Measurements from ENCODE around the gene DLGAP1. TPM values are rescaled to one million over a fixed set of nuclear protein-coding genes. Genes with fewer than 3 reads are reported as not detected.

The DLGAP1 gene
- total and polyA plus RNA-seq, 2 of the 4 experiments (the other 2 are of a cell fraction) = under 0.01 to 0.09 TPM

DNA sequence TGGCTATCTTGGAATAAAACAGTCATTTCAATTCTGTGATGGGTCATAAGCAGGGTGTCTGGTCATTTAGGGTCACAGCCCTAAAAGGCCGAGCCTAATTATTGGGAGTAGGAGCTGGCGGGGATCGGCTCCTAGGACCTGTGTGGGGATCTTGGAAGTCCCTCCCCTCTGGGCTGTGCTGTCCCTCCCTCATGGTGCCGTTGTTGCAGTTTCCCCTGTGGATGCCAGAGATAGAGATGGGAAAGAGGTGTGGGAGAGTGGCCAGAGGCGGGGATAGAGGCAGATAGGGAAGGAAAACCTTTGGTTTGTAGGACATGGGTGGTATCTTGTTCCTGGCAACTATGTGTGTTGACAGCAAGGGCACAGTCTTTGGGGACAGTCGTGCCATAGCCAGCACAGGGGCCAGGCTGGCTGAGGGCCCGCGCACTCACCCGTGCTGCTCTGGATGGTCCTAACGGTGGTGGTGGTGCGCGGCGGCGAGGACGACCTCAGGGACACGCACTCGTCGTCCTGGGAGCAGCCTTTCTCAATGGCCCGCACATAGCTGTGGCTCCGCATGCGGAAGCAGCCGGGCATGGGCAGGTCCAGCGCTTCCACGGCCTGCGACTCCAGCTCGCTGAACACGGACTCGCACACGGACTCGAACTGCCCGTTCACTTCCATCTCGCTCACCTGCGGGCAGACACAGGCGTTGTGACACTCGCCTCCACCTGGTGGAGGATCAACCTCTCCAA lies 726.2 kb downstream of the DLGAP1 start:
- Histone ChIP-seq H3K79me1 (ENCODE audit: low read depth in 1 of 2, low read length in 2 of 2) (no peaks in the 10 kb centered on the region), H3K4me1 (ENCODE audit: control insufficient read depth, insufficient read depth, low read length) (peaks cover 3% of the 10 kb centered on the region), H3K23ac (ENCODE audit: low read depth, low read length) (no peak overlapping the region), H2BK15ac (ENCODE audit: low read depth, low read length) (no peak overlapping the region), H4K5ac (ENCODE audit: low read depth, low read length) (no peak overlapping the region), H2BK20ac (ENCODE audit: low read depth, low read length) (no peak overlapping the region), H3K56ac (ENCODE audit: extremely low read depth, insufficient read depth, low read length) (no peak overlapping the region), H3K4me2 (ENCODE audit: low read depth, low read length) (no peak overlapping the region), H3K4me3 (ENCODE audit: insufficient read depth, low read depth, low read length) (no peak overlapping the region), H2AK5ac (ENCODE audit: low read depth, low read length) (no peak overlapping the region), H3K4ac (ENCODE audit: low read depth, low read length) (no peak overlapping the region), H2AK9ac (replicated peaks; ENCODE audit: low read depth, low read length, poor library complexity) (no peak overlapping the region), H3K36me3 (ENCODE audit: control insufficient read depth, insufficient read depth, low read length) (no peaks in the 10 kb centered on the region; the same call in 1 of the 2 replicates), H4K8ac (ENCODE audit: low read depth in 2 of 2, low read length in 2 of 2) (no peak overlapping the region), H3K9ac (ENCODE audit: low read depth, low read length) (no peak overlapping the region), H4K91ac (ENCODE audit: insufficient read depth, low read depth, low read length) (no peak overlapping the region), H4K20me1 (ENCODE audit: insufficient read depth, low read length) (no peaks in the 10 kb centered on the region), H3K9me3 (ENCODE audit: control insufficient read depth, insufficient read depth, low read length) (peaks cover 1% of the 10 kb centered on the region; the same call in 1 of the 2 replicates), H3K18ac (ENCODE audit: low read depth, low read length) (no peak overlapping the region), H3K9me1 (ENCODE audit: insufficient read depth, low read length) (peaks cover 3% of the 10 kb centered on the region; the same call in 1 of the 2 replicates), H3K27me3 (ENCODE audit: control insufficient read depth, insufficient read depth, low read length) (peaks cover 2% of the 10 kb centered on the region; the same call in 1 of the 2 replicates), H2AFZ (replicated peaks; ENCODE audit: low read length, poor library complexity) (no peak overlapping the region), H2BK120ac (ENCODE audit: low read depth, low read length) (no peak overlapping the region), H2BK5ac (ENCODE audit: low read depth, low read length, poor library complexity, severe bottlenecking) (no peak overlapping the region), H3K14ac (replicated peaks; ENCODE audit: low read depth, low read length) (no peak overlapping the region), H3K27ac (ENCODE audit: insufficient read depth, low read length) (no peak overlapping the region)
- no peak for TF ChIP-seq RFX5 (IDR thresholded peaks at IDR 0.05; ENCODE audit: low read depth, low read length)
- TF ChIP-seq MAFK (IDR thresholded peaks at IDR 0.05; ENCODE audit: low read depth, low read length) = no peak
- TF ChIP-seq RAD21 (IDR thresholded peaks at IDR 0.05; ENCODE audit: low read length) = no peak
- no peak for TF ChIP-seq MXI1 (IDR thresholded peaks at IDR 0.05; ENCODE audit: borderline replicate concordance, low read depth, low read length)
- no peak for TF ChIP-seq SMC3 (IDR thresholded peaks at IDR 0.05; ENCODE audit: low read depth, low read length)
- no peak for TF ChIP-seq FOS (IDR thresholded peaks at IDR 0.05; ENCODE audit: low read depth, low read length)
- no peak for TF ChIP-seq POLR2A (IDR thresholded peaks at IDR 0.05; ENCODE audit: low read depth, low read length)
- no peak for TF ChIP-seq CEBPB (IDR thresholded peaks at IDR 0.05; ENCODE audit: low read depth, low read length)
- TF ChIP-seq, protein P1, sequence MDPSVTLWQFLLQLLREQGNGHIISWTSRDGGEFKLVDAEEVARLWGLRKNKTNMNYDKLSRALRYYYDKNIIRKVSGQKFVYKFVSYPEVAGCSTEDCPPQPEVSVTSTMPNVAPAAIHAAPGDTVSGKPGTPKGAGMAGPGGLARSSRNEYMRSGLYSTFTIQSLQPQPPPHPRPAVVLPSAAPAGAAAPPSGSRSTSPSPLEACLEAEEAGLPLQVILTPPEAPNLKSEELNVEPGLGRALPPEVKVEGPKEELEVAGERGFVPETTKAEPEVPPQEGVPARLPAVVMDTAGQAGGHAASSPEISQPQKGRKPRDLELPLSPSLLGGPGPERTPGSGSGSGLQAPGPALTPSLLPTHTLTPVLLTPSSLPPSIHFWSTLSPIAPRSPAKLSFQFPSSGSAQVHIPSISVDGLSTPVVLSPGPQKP (IDR thresholded peaks at IDR 0.05; ENCODE audit: borderline replicate concordance, low read depth, low read length) = no peak
- dilution Hi-C loops (cut with HindIII; ENCODE audit: low sequenced_read_pairs, unreplicated experiment) = no loop called here
- ATAC-seq (ENCODE audit: low read depth) = no peak
- ChIA-PET CTCF (no interaction called here), POLR2A (ENCODE audit: unreplicated experiment) (no interaction called here)
- intact Hi-C loops (cut with micrococcal nuclease) = no loop called here
- no TSS peak for BruUV-seq (replicated peaks)
- DNase-seq = no peak
- WGBS, 2 experiments (ENCODE audit: extremely low coverage in 2 of 2, insufficient read length in 1 of 2) = 95% methylated on average over 23 of the region's 35 CpGs; no CpG with 5 or more reads in 1 of the 2 experiments
- in situ Hi-C loops (cut with MboI; ENCODE audit: low sequenced_read_pairs) = no loop called here
